MV-4-11 (cell line): Measurements from ENCODE around the gene IL17REL.

Source experiments
- DNase-seq: peaks from one replicate; lab custom pipeline; 2025; lab: John Stamatoyannopoulos, UW

Gene IL17REL

DNA sequence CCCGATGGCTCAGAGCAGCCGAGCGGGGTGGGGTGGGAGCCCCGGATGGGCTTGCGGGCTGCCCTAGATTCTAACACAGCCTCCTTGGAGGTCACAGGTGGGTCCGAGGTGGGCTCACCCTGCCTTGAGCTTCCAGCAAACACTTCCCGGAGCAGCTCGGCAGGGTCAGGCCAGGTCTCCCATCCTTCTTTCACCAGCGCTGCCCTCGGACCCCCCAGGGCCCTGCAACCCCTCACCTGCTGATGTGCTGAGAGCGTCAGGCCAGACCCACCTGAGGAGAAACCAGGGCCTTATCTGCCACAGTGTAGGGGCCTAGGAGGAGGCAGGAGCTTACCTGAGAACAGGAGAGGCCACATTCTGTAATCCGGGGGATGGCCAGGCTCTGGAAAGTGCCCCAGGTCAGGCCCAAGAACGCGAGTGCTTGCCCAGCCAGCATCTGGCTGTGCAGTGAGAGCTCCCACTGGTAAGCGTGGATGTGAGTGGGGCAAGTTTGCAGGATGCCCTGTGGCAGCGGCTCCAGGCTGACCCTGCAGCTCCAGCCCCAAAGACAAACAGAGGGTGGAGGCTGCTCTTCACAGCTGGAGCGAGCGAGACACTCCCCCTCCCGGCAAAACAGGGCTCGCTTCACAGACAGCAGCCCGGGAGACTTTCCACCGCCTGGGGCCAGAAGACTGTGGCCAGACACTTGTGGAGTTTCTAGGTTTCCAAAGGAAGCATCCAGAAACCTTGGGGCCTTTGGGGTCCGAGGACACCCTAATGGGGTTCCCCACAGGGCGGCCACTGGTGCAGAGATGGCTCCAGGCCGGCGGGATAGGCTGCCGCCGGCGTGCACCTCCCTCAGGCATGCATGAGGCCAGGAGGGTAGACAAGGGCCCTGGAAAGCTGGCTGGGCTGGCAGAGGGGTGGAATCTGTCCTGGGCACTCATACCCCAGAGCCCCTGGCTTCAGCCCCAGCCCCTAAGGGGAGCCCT is at the start of gene IL17REL:
Gene IL17REL, minus strand, starts transcription at position 555 of the 971 bp plus-strand sequence. Its CDS starts 119 bp downstream, at position 436.
- DNase-seq: no peak

DNA sequence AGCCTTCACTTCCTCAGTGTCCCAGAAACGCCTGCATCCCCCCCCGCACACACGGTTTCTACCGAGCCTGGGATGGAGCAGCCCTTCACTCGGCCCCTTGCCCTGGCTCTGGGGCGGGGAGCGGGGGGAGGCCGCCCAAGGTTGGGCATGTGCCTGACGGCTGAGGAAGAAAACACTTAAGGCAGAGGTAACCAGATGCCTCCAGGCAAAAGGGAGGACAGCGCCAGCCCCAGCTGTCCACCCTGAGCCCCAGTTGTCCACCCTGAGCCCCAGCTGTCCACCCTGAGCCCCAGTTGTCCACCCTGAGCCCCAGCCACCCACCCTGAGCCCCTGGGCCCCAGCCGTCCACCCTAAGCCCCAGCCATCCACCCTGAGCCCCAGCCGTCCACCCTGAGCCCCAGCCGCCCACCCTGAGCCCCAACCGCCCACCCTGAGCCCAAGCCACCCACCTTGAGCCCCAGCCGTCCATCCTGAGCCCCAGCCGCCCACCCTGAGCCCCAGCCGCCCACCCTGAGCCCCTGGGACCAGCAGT is 49.3 kb upstream of the IL17REL start:
- DNase-seq: no peak

DNA sequence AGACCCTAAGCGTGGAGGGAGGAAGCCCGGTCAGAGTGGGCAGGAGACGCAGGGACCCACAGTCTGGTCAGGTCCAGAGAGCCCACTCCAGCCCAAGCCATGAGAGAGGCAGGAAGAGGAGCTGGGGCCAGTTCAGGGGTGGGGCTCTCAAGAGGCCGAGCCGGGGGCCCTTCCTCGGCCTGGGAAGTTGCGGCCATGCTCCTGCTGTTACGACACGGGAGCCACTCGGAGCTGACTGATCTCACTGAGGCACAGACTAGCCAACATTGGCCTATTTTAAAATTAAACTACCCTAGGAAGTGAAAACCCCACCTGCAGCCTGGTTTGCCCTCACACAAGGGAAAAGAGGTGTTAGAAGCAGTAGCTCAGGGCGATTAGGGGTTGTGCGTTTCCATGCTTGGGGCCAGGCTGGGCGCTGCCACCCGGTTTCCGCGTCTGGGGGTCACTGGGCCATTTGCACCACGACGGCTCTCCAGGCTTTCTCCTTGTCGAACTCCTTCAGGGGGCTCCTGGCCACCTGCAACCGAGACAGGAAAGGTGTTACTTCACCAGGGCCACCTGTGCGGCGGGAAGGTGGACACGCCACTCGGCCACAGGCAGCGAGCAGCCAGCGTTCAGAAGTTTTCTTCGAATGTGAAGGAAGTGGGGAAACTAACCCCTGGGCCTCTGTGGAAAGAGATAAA is 48.7 kb upstream of the IL17REL start:
- no peak for DNase-seq

DNA sequence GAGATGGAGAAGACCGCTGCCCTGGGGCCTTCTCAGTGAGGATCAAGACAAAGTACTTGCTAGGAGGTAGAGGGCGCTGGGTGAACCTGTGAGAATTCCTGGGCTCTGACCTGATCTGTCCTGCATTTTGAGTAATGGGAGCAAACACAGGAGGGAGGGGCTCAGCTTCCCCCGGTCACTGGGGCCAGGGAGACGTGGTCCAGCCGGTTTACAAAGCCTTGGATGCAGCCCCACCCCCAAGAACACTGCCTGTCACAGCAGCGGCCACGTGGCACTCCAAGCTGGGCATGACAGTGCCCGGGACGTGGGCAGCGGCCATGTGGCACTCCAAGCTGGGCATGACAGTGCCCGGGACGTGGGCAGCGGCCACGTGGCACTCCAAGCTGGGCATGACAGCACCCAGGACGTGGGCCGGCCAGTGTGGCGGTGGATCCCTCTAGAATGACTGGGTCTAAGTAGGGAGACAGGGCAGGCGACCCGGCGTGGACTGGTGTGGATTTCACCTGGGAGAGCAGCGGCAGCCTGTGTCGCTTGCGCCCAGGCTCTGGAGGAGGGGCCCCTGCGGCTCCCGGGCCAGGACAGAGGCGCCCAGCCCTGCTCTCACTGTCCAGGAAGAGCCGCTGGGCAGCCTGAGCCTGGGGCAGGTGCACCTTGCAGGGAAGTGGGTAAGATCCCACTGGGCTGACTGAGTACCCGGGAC is 48.0 kb upstream of the IL17REL start:
- DNase-seq: no peak

DNA sequence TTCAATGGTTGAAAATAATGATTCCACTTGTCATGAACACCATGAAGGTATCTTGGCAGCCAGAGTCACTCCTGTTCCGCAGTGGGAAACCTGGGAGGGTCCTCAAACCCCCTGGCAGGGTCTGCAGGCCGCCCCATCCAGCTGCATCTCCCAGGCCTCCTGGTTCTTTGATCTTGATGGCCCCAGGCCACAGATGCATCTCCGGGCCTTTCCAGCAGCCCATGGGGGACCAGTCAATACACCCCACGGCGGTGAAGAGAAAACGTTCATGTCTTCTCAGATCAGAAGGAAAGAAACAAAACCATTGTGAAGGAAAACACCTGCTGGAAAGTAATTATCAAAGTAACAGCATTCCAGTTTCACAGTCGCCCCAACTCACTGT is 47.3 kb upstream of the IL17REL start:
- no peak for DNase-seq

DNA sequence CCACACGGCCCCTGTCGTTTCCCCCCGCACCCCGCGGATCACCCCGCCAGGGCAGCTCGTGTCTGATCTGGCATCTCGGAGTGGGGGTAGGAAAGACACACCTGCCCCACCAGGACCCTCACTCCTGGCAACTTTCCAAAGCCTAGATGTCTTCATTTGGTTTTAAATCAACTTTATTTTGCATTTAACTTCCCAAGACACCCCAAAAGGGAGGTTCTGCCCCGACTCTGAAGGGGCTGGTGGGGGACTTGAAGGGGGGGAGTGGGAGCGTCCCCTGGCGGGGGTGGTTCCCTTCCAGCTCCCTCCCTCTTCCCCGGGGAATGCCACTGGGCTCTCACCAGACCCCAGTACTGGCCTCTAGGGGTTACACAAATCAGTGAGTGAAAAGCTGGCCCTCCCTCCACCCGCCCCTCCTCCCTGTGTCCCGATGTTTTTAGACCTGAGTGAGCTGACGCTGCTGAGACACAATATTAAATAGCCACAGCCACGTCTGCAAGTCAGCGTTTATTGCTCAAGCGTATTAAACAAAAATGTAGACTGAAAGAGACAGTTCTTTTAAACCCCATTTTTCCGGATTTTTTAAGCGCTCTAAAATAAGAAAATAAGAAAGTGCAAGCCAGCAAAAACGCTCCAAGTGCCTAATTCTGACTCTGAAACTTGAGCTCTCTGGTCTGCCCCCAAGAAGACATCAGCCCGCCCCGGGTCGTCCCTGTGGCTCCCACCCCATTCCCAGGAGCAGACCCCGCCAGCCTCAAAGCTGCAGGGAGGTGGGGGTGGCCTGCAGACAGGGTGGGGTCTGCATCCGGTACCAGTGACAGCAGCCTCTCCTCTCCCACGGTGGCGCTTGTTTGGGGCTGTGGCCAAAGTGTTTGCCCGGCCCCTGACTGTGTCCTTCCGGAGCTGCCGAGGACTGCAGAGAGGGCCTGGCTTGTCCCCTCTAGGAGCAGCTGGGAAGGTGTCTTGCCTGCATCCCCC is 46.6 kb upstream of the IL17REL start:
- DNase-seq: no peak

DNA sequence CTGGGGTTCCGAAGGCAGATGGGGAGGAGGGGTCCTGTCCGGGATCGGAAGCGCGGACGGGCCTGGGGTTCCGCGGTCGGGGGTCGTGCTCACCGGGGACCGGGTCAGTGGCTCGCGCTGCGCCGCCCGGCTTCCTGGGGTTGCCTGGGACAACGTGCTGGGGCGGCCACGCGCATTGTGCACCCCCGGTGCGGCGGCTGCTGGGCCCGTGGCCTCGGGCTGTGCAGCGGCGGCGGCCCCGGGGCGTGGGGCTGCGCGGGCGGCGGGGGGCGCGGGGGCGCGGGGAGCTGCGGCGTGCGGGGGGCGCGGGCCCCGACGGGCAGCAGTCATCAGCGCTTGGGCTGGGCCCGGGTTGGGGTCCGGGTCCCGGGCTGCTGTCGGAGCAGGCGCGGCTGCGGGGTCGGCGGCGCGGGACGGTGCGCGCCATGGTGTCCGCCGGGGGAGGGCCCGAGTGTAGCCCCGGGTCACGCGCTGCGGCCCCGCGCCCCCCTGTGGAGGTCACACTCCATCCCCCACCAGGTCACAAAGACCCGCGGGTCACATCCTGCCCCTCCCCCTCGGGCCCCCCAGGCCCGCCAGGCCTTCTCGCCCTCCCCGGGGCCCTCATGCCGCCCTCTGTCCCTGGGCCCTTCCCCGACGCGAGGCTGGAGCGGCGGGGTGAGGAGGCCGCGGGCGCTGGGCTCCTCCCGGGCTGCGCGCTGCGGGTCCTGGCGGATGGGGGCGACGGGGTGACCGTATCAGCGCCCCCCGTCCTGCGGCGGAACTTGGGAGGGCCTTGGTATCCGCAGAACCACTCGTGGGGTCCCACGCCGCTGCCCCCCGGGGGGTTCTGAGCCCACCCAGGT is 45.7 kb upstream of the IL17REL start, which contains the start of gene TTLL8:
Gene TTLL8, minus strand, starts transcription at position 238 of the 845 bp plus-strand sequence.
- DNase-seq: no peak

DNA sequence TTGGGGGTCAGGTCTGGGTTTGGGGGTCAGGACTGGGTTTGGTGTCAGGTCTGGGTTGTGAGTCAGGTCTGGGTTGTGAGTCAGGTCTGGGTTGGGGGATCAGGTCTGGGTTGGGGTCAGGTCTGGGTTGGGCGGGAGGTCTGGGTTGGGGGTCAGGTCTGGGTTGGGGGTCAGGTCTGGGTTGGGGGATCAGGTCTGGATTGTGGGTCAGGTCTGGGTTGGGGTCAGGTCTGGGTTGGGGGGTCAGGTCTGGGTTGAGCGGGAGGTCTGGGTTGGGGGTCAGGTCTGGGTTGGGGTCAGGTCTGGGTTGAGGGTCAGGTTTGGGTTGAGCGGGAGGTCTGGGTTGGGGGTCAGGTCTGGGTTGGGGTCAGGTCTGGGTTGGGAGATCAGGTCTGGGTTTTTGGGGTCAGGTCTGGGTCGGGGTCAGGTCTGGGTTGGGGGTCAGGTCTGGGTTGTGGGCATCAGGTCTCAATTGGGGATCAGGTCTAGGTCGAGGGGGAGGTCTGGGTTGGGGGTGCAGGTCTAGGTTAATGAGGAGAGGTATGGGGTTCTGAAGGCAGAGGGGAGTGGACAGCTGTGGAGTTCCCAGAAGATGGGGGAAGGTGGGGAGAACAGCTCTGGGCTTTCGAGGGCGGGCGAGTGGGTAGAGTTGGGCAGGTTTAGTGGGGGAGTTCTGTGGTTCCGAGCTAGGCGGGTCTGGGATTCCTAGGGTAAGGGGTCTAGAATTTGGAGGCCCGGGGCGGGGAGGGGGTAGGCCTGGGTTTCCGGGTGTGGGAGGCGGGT is 44.9 kb upstream of the IL17REL start:
- DNase-seq: no peak

DNA sequence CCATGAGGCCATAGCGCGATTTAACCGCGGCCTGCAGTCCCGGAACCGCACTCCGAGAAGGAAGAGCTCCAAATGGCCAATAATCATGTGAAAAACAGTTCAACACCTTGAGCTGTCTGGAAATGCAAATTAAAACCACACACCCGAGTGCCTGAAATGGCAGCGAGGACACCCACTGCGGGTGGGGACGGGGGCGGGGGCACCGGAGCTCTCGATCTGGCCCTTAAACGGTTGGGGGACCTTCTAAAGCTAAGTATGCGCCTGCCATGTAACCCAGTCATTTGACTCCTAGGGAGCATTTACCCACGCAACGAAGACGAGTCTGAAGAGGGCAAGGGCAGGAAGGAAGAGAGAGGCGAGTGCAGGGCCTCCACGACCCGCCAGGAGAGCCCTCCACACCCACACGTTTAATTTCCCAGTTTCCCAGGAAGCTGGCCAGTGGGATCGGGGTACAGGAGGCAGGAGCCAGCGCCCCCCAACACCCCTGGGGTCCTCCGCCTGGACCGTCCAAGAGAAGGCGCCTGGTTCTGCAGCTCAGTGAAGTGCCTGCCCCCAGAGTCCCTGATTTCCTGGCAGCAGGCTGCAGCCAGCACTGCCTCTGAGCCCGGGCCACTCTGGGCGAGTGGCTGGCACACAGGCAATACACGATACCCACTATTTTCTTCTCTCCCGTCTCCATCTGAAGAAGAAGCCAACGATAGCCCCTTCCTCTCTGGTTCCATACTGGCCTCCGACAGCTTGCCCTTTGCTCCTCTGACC is 43.8 kb upstream of the IL17REL start:
- no peak for DNase-seq

DNA sequence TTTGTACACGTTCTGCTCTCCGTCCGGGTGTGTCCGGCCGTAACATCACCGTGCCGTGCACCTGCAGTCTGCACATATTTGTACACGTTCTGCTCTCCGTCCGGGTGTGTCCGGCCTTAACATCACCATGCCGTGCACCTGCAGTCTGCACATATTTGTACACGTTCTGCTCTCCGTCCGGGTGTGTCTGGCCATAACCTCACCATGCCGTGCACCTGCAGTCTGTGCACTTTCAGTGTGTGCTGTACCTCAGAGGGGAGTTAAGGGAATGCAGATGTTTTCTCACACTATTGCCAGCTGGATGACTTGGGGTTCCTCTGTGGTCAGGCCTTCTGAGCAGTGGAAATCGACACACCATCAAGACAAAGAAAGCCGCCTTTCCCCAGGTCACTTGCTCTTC is 41.3 kb upstream of the IL17REL start:
- no peak for DNase-seq

DNA sequence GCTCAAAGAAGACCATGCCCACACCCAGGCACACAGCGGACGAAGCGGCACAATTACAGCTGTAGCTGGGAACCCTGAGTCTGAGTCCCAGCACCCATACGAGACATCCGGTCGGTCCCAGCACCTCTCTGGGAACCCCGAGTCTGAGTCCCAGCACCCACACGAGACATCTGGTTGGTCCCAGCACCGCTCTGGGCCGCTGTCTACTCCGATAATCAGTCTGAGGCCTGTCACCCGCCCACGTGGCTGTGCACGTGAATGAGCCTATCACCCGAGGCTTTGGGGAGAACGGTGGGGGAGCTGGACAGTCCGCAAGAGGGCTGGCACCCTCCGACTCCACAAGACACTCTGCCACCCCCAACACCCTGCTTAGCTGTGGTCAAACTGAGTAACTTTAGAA is 39.4 kb upstream of the IL17REL start:
- no peak for DNase-seq

DNA sequence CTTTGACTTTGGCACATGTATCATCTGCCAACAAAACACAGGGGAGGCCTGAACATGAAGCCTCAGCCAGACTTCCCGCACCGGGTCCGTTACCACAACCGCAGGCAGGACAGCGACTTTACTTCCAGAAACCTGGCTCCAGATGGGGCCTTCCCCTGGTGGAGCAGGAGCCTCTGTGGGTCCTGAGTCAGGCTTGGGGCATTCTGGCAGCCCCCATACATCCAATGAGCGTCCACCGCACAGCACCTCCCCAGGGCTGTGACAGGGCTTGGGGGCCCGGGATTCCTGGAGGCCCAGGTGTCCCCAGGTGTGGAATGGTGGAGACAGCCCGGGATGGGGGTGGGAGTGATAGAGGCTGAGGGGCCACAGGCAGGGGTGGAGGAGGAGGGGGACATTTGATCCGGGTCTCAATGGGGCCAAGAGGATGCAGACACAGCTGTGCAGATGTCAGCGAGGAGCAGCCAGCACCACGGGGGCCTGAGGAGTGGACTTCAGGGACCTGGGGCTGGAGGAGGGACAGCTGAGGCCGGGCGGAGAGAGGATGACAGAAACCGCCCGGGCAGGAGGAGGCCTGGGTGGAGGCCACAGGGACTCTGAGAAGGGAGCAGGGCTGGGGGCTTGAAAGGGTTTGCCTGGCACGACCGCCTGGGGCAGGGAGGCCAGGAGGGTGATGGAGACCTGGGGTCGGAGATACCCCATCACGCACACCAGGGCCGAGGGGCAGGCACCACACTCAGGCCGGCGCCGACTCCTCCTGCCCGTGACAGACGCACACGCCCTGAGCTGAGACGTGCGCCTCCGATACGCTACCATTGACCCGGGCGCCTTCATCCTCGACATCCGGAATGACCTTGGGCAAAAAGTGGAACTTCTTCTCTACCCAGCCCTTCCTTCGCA is 37.0 kb upstream of the IL17REL start:
- DNase-seq: no peak

DNA sequence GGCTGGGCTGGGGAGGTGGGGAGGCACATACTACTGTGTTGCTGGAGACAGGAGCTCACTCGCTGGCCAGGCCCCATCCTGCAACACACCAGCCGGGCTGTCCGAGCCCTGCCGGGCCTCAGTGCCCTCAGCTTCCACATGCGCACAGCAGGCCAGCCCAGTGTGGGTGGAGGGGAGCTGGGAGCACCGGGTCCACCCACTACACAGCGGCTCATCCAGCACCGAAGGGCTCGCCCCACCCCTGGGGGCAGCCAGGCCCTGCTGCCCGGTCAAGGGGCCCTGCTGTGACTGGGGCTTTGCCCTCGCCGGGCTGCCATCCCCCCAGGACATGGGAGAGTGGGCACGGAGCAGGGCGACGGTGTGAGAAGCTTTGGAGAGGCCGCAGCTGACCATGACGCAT is 36.3 kb upstream of the IL17REL start:
- no peak for DNase-seq

DNA sequence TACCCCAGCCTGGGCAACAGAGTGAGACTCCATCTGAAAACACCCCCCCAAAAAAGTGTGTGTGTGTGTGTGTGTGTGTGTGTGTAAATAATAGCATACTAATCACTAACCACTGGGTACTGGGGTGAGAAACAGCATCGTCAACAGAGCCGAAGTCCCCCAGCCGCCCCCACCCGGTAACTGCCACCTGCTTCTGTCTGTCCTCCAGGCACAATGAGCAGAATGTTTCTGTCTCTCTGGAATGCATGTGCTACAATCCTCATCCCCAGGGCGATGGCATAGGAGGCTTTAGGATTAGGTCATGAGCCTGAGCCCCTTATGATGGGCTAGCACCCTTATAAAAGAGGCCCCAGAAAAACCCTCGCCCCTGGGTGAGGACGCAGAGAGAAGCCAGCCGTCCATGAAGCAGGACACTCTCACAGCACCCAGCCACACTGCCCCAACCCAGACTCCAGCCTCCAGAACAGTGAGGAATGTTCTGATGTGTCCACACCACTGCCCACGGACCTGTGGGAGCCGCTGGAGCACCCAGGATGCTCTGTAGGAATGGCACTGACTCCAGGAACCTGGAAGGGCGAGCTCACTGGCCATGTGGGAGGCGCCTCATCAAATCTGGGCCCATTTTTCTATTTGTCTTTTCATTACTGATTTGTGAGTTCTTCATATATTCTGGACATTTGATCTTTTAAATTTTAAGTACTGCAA is 35.6 kb upstream of the IL17REL start:
- no peak for DNase-seq

DNA sequence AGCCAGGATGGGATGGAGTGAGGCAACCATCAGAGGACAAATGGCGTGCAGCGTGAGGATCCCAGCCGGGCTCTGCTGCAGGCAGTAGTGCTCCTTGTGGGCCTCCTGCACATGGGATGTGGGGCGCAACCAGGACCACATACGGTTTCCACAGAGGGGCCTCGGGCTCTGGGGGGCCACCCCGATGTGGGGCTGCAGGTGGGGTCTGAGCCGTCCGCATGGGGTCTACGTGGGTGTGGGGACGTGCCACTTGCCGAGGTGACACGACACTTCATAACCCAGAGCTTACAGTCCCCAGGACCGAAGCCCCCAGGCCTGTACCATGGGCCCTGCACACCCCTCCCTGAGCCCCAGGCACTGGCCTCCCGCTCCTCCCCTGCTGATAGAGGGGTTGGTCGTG is 34.8 kb upstream of the IL17REL start:
- no peak for DNase-seq

DNA sequence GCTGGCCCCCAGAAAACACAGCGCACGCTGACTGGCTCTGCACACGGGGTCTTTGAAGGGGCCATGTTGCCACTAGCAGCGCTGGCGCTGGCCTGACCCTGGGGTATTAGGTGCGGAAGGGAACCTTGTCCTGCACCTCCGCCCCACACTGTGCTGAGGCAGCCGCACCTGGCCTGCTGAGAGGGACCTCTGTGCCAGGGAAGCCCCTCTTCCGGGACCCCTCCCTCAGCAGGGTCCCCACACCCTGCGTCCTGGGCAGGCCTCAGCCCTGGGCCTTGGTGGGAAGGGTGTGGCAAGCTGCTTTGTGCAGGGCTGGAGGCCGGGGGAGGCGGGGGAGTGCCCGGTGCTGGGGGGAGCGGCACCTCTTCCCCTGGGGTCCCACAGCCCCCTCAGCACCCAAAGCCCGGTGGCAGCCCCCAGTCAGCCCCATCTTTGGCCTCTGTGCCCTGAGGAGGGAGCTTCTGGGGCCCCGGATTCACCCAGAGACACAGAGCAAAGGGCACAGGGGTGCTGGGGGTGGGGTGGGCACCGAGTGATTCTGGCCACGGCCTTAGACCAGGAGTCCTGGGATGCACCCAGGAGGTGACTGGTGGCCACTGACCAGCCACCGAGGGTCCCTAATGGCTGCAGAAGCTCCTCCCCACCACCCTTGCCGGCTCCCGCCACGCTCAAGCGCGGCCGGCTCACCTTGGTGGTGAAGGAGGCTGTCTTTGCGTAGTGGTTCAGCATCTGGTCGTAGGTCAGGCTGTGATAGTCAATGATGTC is 34.1 kb upstream of the IL17REL start:
- no peak for DNase-seq
